Peyer's patch (tissue), 4 donors: Measurements from ENCODE around the gene ASIC4. TPM values are rescaled to one million over a fixed set of nuclear protein-coding genes. Genes with fewer than 3 reads are reported as not detected.
A peak's percentile ranks its signal among the peaks of the same experiment; 100 is the strongest.

Experiments used
- DNase-seq, 3 donors: peaks; one replicate each; pipeline ENCODE4 v3.0.0-alpha.2; 2017 to 2019
- H3K27ac ChIP-seq, 4 donors: fragments of 200-600 bp; sonication (generic); one replicate each; pipeline ENCODE4 v1.5.1; 2016 to 2019
- H3K27me3 ChIP-seq, 2 donors: fragments of 200-600 bp; sonication (generic); one replicate each; pipeline ENCODE4 v1.5.1; 2019
- H3K36me3 ChIP-seq, 3 donors: fragments of 200-600 bp; sonication (generic); one replicate each; pipeline ENCODE4 v1.5.1; 2016 to 2019
- H3K4me1 ChIP-seq, 4 donors: fragments of 200-600 bp; sonication (generic); one replicate each; pipeline ENCODE4 v1.5.1; 2016 to 2019
- H3K4me3 ChIP-seq, 4 donors: fragments of 200-600 bp; sonication (generic); 1 replicate in 3 of 4; 2 replicates in 1 of 4; pipeline ENCODE4 v1.5.1; 2016 to 2019; ENCODE audit warnings: mild to moderate bottlenecking in 1 of 4
- H3K9me3 ChIP-seq, 4 donors: fragments of 200-600 bp; sonication (generic); one replicate each; pipeline ENCODE4 v1.5.1; 2016 to 2019; ENCODE audit warnings: mild to moderate bottlenecking in 1 of 4
- CTCF ChIP-seq, 6 experiments: fragments of 450-650 bp in 4 of 6; fragments of 200-600 bp in 2 of 6; sonication (generic) in 1 of 6; IDR thresholded peaks; one replicate each; pipeline ENCODE4 v1.5.1; 2017 to 2019; ENCODE audit warnings: antibody characterized with exemption in 6 of 6, mild to moderate bottlenecking in 3 of 6, moderate library complexity in 1 of 6
- POLR2A ChIP-seq, 2 donors: fragments of 450-650 bp; IDR thresholded peaks; one replicate each; pipeline ENCODE4 v1.5.1; 2017; ENCODE audit warnings: antibody characterized with exemption in 2 of 2, mild to moderate bottlenecking in 2 of 2, moderate library complexity in 2 of 2
- total RNA-seq, 4 donors: library from RNA; depleted of rRNA; stranded (reverse); fragments of >200 nt; gene quantifications; one replicate each; pipeline ENCODE4 v1.1.0, GENCODE V29; 2016

Gene ASIC4
- total RNA-seq, 4 donors from 2014 or later = 0.27 TPM; not detected in 3

GRCh38 chr2:219567131-219567530 is 52.8 kb downstream of the ASIC4 start:
- no peaks in the 10 kb centered on the region for H3K36me3 ChIP-seq
- peaks cover 0 to 10% (median 0%) of the 10 kb centered on the region in 4 donors for H3K4me1 ChIP-seq
- H3K27ac ChIP-seq = no peak overlapping the region
- no peak overlapping the region for H3K4me3 ChIP-seq
- peaks cover 0 to under 1% of the 10 kb centered on the region in 2 donors for H3K27me3 ChIP-seq
- DNase-seq = no peak
- no peak for TF ChIP-seq CTCF (IDR thresholded peaks at IDR 0.05)
- no peak for TF ChIP-seq POLR2A (IDR thresholded peaks at IDR 0.05)
- no peaks in the 10 kb centered on the region for H3K9me3 ChIP-seq

DNA sequence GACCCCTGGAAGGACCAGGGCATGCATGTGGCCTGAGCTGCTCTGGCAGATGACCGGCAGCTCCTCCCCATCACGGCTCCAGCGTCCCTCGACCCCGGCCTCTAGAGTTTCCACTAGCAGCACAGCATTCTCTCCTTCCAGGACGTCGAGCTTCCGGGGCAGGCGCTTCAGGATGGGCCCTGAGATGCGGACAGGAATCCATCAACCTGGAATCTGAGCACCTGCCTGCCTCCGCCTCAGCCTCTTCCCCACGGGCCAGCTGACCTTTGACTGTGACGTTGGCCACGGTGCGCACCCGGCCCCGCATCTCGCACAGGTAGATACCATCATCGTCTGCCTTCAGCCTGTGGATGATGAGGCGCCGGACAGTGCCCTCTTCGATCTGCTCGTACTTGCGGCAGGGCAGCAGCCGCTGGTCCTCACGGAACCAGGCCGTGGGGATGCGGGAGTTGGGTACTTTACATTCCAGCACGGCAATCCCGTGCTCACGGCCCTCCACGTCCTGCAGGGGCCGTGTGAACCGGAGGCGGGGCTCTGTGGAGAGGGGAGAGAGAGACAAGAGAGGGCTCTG is 53.6 kb downstream of the ASIC4 start:
- Histone ChIP-seq H3K9me3 (no peaks in the 10 kb centered on the region), H3K4me1 (peaks cover 0 to 10% (median 0%) of the 10 kb centered on the region in 4 donors), H3K4me3 (no peak overlapping the region), H3K27ac (no peak overlapping the region), H3K27me3 (peaks cover 0 to 4% of the 10 kb centered on the region in 2 donors), H3K36me3 (no peaks in the 10 kb centered on the region)
- TF ChIP-seq CTCF (IDR thresholded peaks at IDR 0.05) = no peak
- TF ChIP-seq POLR2A (IDR thresholded peaks at IDR 0.05) = no peak
- DNase-seq = no peak

GRCh38 chr2:219569041-219569440 is 54.8 kb downstream of the ASIC4 start:
- no peak for TF ChIP-seq CTCF (IDR thresholded peaks at IDR 0.05)
- no peak for TF ChIP-seq POLR2A (IDR thresholded peaks at IDR 0.05)
- Histone ChIP-seq H3K4me3 (no peak overlapping the region), H3K27ac (no peak overlapping the region), H3K36me3 (no peaks in the 10 kb centered on the region), H3K9me3 (no peaks in the 10 kb centered on the region), H3K4me1 (peaks cover 0 to 10% (median 0%) of the 10 kb centered on the region in 4 donors), H3K27me3 (peaks cover 0 to 4% of the 10 kb centered on the region in 2 donors)
- no peak for DNase-seq

DNA sequence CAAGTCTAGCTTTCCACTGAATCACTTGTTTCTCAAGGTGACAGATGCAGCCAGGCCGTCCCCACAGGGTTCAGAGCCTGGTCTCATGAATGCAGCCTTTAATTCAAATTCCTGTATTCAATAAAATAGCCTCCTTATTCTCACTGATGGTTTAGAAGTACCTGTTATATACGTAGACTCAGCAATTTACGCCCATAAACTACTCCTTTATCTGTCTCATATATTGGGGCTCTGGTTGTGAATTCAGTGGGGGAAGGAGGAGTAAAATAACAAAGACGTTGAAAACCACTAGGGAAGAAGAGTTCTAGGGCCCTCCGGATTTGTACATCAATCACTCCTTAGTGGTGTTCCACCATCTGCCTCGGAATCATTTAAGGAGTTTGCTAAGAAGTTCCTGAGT is 55.4 kb downstream of the ASIC4 start:
- TF ChIP-seq CTCF (IDR thresholded peaks at IDR 0.05) (no peak), POLR2A (IDR thresholded peaks at IDR 0.05) (no peak)

GRCh38 chr2:219570194-219570923 is 56.1 kb downstream of the ASIC4 start:
- no peak for DNase-seq
- TF ChIP-seq CTCF (IDR thresholded peaks at IDR 0.05) (no peak), POLR2A (IDR thresholded peaks at IDR 0.05) (no peak)
- peak overlapping the region; percentile 22 to 76 (median 70) for H3K27ac ChIP-seq

More for the DNA sequence above, 55.4 kb downstream of the ASIC4 start:
- DNase-seq = no peak
- H3K9me3 ChIP-seq = no peaks in the 10 kb centered on the region
- no peak overlapping the region for H3K4me3 ChIP-seq
- peaks cover 0 to 10% (median 0%) of the 10 kb centered on the region in 4 donors for H3K4me1 ChIP-seq
- H3K27me3 ChIP-seq = peaks cover 0 to 4% of the 10 kb centered on the region in 2 donors
- H3K36me3 ChIP-seq = no peaks in the 10 kb centered on the region
- H3K27ac ChIP-seq = no peak overlapping the region

More at GRCh38 chr2:219570194-219570923, 56.1 kb downstream of the ASIC4 start:
- Histone ChIP-seq H3K9me3 (no peaks in the 10 kb centered on the region), H3K4me1 (peaks cover 0 to 10% (median 0%) of the 10 kb centered on the region in 4 donors), H3K27me3 (peaks cover 0 to 4% of the 10 kb centered on the region in 2 donors), H3K36me3 (no peaks in the 10 kb centered on the region), H3K4me3 (peak overlapping the region; percentile 37 to 66 (median 60))
